Embryonic facial prominence (tissue), 1 donor: ENCODE measurements around the gene CCDC85A.

Experiments
- DNase-seq: peaks from one replicate; pipeline ENCODE4 v3.0.0-alpha.2; 2016; ENCODE audit errors: extremely low spot score

CCDC85A gene

GRCh38 chr2:56239437-56239836, 55.6 kb downstream of the CCDC85A start:
- DNase-seq, result no peak

- no peak for DNase-seq
Measured at GRCh38 chr2:56240210-56240609, 56.4 kb downstream of the CCDC85A start.

GRCh38 chr2:56244506-56244905, 60.7 kb downstream of the CCDC85A start:
- DNase-seq, result no peak

- DNase-seq, result no peak
Measured at GRCh38 chr2:56244911-56245530, 61.2 kb downstream of the CCDC85A start.

- DNase-seq, result no peak
Measured at GRCh38 chr2:56248965-56249742, 65.4 kb downstream of the CCDC85A start.

GRCh38 chr2:56250153-56250729, 66.5 kb downstream of the CCDC85A start:
- DNase-seq, result no peak

- DNase-seq, result no peak
Measured at GRCh38 chr2:56260415-56260814, 76.6 kb downstream of the CCDC85A start.

- DNase-seq, result no peak
Measured at GRCh38 chr2:56262241-56262640, 78.5 kb downstream of the CCDC85A start.

- DNase-seq, result no peak
Measured at GRCh38 chr2:56263876-56264275, 80.1 kb downstream of the CCDC85A start.

- no peak for DNase-seq
Measured at GRCh38 chr2:56266761-56267414, 83.1 kb downstream of the CCDC85A start.

GRCh38 chr2:56267415-56267788, 83.6 kb downstream of the CCDC85A start:
- no peak for DNase-seq

- DNase-seq, result no peak
Measured at GRCh38 chr2:56268856-56269255, 85.1 kb downstream of the CCDC85A start.

GRCh38 chr2:56271275-56271674, 87.5 kb downstream of the CCDC85A start:
- DNase-seq, result no peak

- DNase-seq, result no peak
Measured at GRCh38 chr2:56285224-56285623, 101.4 kb downstream of the CCDC85A start.

- no peak for DNase-seq
Measured at GRCh38 chr2:56286936-56287335, 103.1 kb downstream of the CCDC85A start.

GRCh38 chr2:56287508-56287907, 103.7 kb downstream of the CCDC85A start:
- no peak for DNase-seq

GRCh38 chr2:56287974-56288373, 104.2 kb downstream of the CCDC85A start:
- no peak for DNase-seq

- DNase-seq, result no peak
Measured at GRCh38 chr2:56288838-56289580, 105.2 kb downstream of the CCDC85A start.

- DNase-seq, result no peak
Measured at GRCh38 chr2:56291711-56292110, 107.9 kb downstream of the CCDC85A start.

GRCh38 chr2:56292951-56293350, 109.2 kb downstream of the CCDC85A start:
- no peak for DNase-seq

GRCh38 chr2:56295666-56296065, 111.9 kb downstream of the CCDC85A start:
- DNase-seq, result no peak

- DNase-seq, result no peak
Measured at GRCh38 chr2:56297671-56298070, 113.9 kb downstream of the CCDC85A start.
